GM12801 (cell line): Measurements from ENCODE around the gene FGF18.

ENCODE experiments used
- TF ChIP-seq, protein P1 (sequence below): IDR thresholded peaks from one replicate; pipeline ENCODE4 v1.5.1; 2011; ENCODE audit warnings: control low read depth; ENCODE audit not compliant: insufficient read length; ENCODE audit errors: extremely low read depth

FGF18 gene, protein sequence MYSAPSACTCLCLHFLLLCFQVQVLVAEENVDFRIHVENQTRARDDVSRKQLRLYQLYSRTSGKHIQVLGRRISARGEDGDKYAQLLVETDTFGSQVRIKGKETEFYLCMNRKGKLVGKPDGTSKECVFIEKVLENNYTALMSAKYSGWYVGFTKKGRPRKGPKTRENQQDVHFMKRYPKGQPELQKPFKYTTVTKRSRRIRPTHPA

DNA sequence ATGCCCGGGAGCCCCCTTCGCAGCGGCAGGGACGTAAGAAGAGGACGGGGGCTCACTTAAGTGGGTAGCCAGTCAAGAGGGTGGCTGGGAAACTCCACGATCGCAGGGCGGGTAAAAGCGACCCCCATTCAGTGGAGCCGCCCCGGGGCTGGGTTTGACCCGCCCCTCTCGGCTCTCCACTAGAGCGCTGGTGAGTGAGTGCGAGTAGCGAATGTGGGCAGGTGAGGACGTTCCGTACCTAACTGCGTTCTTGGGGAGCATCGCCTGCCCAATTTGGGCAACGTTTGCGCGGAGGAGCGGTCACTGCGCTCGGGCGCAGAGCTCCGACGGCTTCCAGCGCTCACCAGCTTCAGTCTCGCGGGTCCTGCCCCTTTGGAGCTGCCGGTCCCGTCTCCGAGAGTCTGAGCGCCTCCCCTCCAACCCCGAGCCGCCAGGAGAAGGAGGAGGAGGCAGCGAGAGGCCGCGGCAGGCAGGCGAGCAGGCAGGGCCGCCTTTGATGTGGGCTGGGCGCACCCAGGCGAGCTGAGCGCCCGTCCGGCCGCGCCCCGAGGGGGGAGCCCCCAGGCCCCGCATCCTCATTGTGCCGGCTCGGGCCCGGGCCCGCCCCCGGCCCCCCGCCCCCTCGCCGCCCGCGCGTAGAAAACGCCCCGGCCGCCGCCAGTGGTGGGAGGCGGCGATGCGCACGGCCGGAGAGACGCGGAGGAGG is at the start of gene FGF18:
Gene FGF18 (plus strand): TSS at position 666 of the 706 bp plus-strand sequence. CDS start 553 bp downstream, outside the sequence.
- TF ChIP-seq, protein P1, sequence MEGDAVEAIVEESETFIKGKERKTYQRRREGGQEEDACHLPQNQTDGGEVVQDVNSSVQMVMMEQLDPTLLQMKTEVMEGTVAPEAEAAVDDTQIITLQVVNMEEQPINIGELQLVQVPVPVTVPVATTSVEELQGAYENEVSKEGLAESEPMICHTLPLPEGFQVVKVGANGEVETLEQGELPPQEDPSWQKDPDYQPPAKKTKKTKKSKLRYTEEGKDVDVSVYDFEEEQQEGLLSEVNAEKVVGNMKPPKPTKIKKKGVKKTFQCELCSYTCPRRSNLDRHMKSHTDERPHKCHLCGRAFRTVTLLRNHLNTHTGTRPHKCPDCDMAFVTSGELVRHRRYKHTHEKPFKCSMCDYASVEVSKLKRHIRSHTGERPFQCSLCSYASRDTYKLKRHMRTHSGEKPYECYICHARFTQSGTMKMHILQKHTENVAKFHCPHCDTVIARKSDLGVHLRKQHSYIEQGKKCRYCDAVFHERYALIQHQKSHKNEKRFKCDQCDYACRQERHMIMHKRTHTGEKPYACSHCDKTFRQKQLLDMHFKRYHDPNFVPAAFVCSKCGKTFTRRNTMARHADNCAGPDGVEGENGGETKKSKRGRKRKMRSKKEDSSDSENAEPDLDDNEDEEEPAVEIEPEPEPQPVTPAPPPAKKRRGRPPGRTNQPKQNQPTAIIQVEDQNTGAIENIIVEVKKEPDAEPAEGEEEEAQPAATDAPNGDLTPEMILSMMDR, result no peak

DNA sequence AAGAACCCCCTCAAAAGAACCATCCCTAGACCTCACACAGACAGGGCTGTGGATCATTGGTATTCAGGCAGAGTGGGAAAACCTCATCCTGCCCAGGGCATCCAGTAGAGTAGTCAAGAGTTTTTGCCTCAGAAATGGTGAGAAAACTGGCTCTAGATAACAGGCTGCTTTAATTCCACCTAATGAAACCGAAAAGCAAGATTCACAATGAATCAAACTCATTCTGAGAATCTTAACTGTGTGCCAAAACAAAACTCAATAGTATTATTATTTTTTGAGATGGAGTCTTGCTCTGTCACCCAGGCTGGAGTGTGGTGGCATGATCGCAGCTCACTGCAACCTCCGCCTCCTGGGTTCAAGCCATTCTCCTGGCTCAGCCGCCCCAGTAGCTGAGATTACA is 49.5 kb upstream of the FGF18 start:
- TF ChIP-seq, protein P1, result no peak

DNA sequence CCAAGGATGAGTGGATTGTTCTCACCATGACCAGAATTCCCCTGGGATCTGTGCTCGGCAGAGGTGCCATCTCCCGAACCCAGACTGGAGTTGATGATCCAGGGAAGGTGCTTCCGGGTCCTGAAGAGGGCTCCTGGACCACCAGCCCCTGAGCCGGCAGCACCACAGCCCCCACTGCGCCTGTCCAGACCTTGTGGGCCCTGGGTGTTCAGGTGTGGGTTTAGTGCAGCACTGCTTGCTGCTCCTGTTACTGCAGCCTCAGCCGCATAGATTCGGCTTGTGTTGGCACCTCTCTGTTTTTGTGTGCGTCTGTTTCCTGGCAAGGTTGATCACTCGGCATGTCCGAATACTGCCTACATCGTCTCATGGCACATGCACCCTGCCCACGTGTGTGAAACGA is 48.1 kb upstream of the FGF18 start:
- TF ChIP-seq, protein P1, result no peak

DNA sequence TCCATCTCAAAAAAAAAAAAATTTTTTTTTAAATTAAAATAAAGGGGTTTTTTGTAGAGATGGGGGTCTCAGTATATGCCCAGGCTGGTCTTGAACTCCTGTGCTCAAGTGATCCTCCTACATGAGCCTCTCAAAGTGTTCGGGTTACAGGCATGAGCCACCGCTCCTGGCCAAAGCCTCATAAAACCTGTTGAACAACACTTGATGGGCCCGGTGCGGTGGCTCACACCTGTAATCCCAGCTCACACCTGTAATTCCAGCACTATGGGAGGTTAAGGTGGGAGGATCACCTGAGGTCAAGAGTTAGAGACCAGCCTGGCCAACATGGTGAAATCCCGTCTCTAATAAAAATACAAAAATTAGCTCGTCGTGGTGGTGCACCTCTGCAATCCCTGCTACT is 39.5 kb upstream of the FGF18 start:
- TF ChIP-seq, protein P1, result no peak

- TF ChIP-seq, protein P1, result no peak
Observed at GRCh38 chr5:171386006-171386671, 33.3 kb upstream of the FGF18 start.

DNA sequence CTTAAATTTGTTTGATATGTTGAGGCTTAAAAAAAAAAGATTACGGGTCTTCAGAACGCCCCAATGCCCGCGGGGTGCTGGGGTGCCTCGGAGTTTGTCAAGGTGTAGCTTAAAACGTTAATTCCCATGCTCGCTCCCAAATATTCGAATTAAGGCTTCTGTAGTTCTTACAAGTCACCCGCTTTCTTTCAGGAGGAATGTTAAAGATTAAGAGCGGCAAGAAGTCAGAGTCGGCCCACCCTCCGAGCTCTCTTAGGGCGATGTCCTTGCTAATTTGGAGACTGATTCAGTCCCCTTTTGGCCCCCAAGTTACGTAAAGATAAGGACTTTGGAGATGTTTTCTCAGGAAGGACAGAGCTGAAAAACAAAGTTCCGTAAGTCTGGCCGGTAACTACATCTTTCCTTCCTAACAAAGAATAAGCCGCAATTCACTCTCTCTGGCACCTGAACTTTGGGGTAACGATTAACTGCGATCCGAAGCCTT is 32.5 kb upstream of the FGF18 start:
- TF ChIP-seq, protein P1, result no peak

- TF ChIP-seq, protein P1, result no peak
Observed at GRCh38 chr5:171387345-171387969, 32.0 kb upstream of the FGF18 start, which contains the start of gene NPM1. Gene NPM1, plus strand, starts transcription at chr5:171387849. Its CDS starts 100 bp downstream, at chr5:171387949.
